ENCODE measurements around the gene BOD1L2. TPM values are rescaled to one million over a fixed set of nuclear protein-coding genes. Genes with fewer than 3 reads are reported as not detected.

BOD1L2 gene
- total and polyA plus RNA-seq, 7 experiments from 2014 or later = not detected

- Histone ChIP-seq H3K27ac (ENCODE audit: low read depth, low read length) (no peak overlapping the region), H3K27me3 (ENCODE audit: control insufficient read depth in 2 of 2, insufficient read depth in 2 of 2, low read length in 2 of 2) (no peaks in the 10 kb centered on the region), H3K4me3 (ENCODE audit: low read length) (no peak overlapping the region), H3K4me1 (ENCODE audit: control insufficient read depth in 2 of 2, insufficient read depth in 2 of 2, low read length in 2 of 2) (no peaks in the 10 kb centered on the region), H3K36me3 (ENCODE audit: control insufficient read depth in 2 of 3, insufficient read depth in 3 of 3, low read length in 3 of 3) (no peaks in the 10 kb centered on the region), H3K9me3 (ENCODE audit: control insufficient read depth in 2 of 3, low read length in 3 of 3) (peaks cover 0 to 33% (median 4%) of the 10 kb centered on the region in 3 experiments)
- Mint-ChIP-seq H3K9me3 (peaks cover 9 to 77% (median 27%) of the 10 kb centered on the region in 11 donors), H3K27ac (no peak overlapping the region), H3K27me3 (peaks cover 0 to 28% (median 19%) of the 10 kb centered on the region in 5 donors), H3K36me3 (peaks cover 0 to 17% (median 0%) of the 10 kb centered on the region in 5 donors), H3K4me3 (no peak overlapping the region), H3K4me1 (no peaks in the 10 kb centered on the region)
- intact Hi-C loops (cut with micrococcal nuclease) = no loop called here
- ChIA-PET POLR2A (no interaction called here), CTCF (no interaction called here)
- ATAC-seq = no peak
- no peak for DNase-seq
These were observed 38.5 kb downstream of the BOD1L2 start for GRCh38 chr18:57185434-57185833.

- ChIA-PET POLR2A (no interaction called here), CTCF (interaction anchor here (0.6 kb wide), 1 partner anchor 394 kb away, joined by 3 read pairs; no protein-coding TSS in a partner anchor)
- no peak for DNase-seq
- intact Hi-C loops (cut with micrococcal nuclease) = no loop called here
- Mint-ChIP-seq H3K36me3 (peaks cover 0 to 17% (median 0%) of the 10 kb centered on the region in 5 donors), H3K27ac (no peak overlapping the region), H3K27me3 (peaks cover 0 to 32% (median 19%) of the 10 kb centered on the region in 5 donors), H3K4me1 (no peaks in the 10 kb centered on the region), H3K9me3 (peaks cover 9 to 47% (median 23%) of the 10 kb centered on the region in 11 donors), H3K4me3 (no peak overlapping the region)
- Histone ChIP-seq H3K36me3 (ENCODE audit: control insufficient read depth in 2 of 3, insufficient read depth in 3 of 3, low read length in 3 of 3) (no peaks in the 10 kb centered on the region), H3K27me3 (ENCODE audit: control insufficient read depth in 2 of 2, insufficient read depth in 2 of 2, low read length in 2 of 2) (no peaks in the 10 kb centered on the region), H3K4me3 (ENCODE audit: low read length) (no peak overlapping the region), H3K4me1 (ENCODE audit: control insufficient read depth in 2 of 2, insufficient read depth in 2 of 2, low read length in 2 of 2) (no peaks in the 10 kb centered on the region), H3K27ac (ENCODE audit: low read depth, low read length) (no peak overlapping the region), H3K9me3 (ENCODE audit: control insufficient read depth in 2 of 3, low read length in 3 of 3) (peaks cover 0 to 26% (median 4%) of the 10 kb centered on the region in 3 experiments)
- no peak for ATAC-seq
These were observed 42.1 kb downstream of the BOD1L2 start for GRCh38 chr18:57188851-57189557.

- Mint-ChIP-seq H3K9me3 (peaks cover 8 to 39% (median 18%) of the 10 kb centered on the region in 11 donors), H3K4me1 (no peaks in the 10 kb centered on the region), H3K27me3 (peaks cover 0 to 41% (median 19%) of the 10 kb centered on the region in 5 donors), H3K36me3 (peaks cover 0 to 14% (median 0%) of the 10 kb centered on the region in 5 donors), H3K4me3 (no peak overlapping the region), H3K27ac (no peak overlapping the region)
- ATAC-seq = no peak
- H3K27me3 ChIP-seq (ENCODE audit: control insufficient read depth in 2 of 2, insufficient read depth in 2 of 2, low read length in 2 of 2) = no peaks in the 10 kb centered on the region
- H3K9me3 ChIP-seq (ENCODE audit: control insufficient read depth in 2 of 3, low read length in 3 of 3) = peaks cover 0 to 19% (median 4%) of the 10 kb centered on the region in 3 experiments
- ChIA-PET CTCF (no interaction called here), POLR2A (no interaction called here)
- intact Hi-C loops (cut with micrococcal nuclease) = no loop called here
- no peaks in the 10 kb centered on the region for H3K4me1 ChIP-seq (ENCODE audit: control insufficient read depth in 2 of 2, insufficient read depth in 2 of 2, low read length in 2 of 2)
- no peak overlapping the region for H3K4me3 ChIP-seq (ENCODE audit: low read length)
- H3K27ac ChIP-seq (ENCODE audit: low read depth, low read length) = no peak overlapping the region
- no peak for DNase-seq
- no peaks in the 10 kb centered on the region for H3K36me3 ChIP-seq (ENCODE audit: control insufficient read depth in 2 of 3, insufficient read depth in 3 of 3, low read length in 3 of 3)
These were observed 43.1 kb downstream of the BOD1L2 start for GRCh38 chr18:57190026-57190425.

GRCh38 chr18:57194070-57194469 is 47.2 kb downstream of the BOD1L2 start:
- Histone ChIP-seq H3K4me1 (ENCODE audit: control insufficient read depth in 2 of 2, insufficient read depth in 2 of 2, low read length in 2 of 2) (no peaks in the 10 kb centered on the region), H3K9me3 (ENCODE audit: control insufficient read depth in 2 of 3, low read length in 3 of 3) (no peaks in the 10 kb centered on the region), H3K27me3 (ENCODE audit: control insufficient read depth in 2 of 2, insufficient read depth in 2 of 2, low read length in 2 of 2) (no peaks in the 10 kb centered on the region), H3K27ac (ENCODE audit: low read depth, low read length) (no peak overlapping the region), H3K36me3 (ENCODE audit: control insufficient read depth in 2 of 3, insufficient read depth in 3 of 3, low read length in 3 of 3) (no peaks in the 10 kb centered on the region), H3K4me3 (ENCODE audit: low read length) (no peak overlapping the region)
- no peak for DNase-seq
- ATAC-seq = no peak
- CTCF ChIA-PET = no interaction called here
- intact Hi-C loops (cut with micrococcal nuclease) = no loop called here
- Mint-ChIP-seq H3K9me3 (peaks cover 0 to 8% (median 0%) of the 10 kb centered on the region in 11 donors), H3K36me3 (no peaks in the 10 kb centered on the region), H3K27me3 (peaks cover 0 to 44% (median 21%) of the 10 kb centered on the region in 5 donors), H3K27ac (no peak overlapping the region), H3K4me1 (no peaks in the 10 kb centered on the region), H3K4me3 (no peak overlapping the region)
- POLR2A ChIA-PET = no interaction called here

- CTCF ChIA-PET = no interaction called here
- Mint-ChIP-seq H3K27ac (no peak overlapping the region), H3K4me3 (no peak overlapping the region), H3K4me1 (no peaks in the 10 kb centered on the region), H3K36me3 (no peaks in the 10 kb centered on the region), H3K27me3 (peaks cover 0 to 44% (median 20%) of the 10 kb centered on the region in 5 donors), H3K9me3 (peaks cover 0 to 6% (median 0%) of the 10 kb centered on the region in 11 donors)
- ATAC-seq (no peak), DNase-seq (no peak)
- intact Hi-C loops (cut with micrococcal nuclease) = no loop called here
- H3K27ac ChIP-seq (ENCODE audit: low read depth, low read length) = no peak overlapping the region
- H3K36me3 ChIP-seq (ENCODE audit: control insufficient read depth in 2 of 3, insufficient read depth in 3 of 3, low read length in 3 of 3) = no peaks in the 10 kb centered on the region
- H3K4me3 ChIP-seq (ENCODE audit: low read length) = no peak overlapping the region
- H3K27me3 ChIP-seq (ENCODE audit: control insufficient read depth in 2 of 2, insufficient read depth in 2 of 2, low read length in 2 of 2) = no peaks in the 10 kb centered on the region
- no peaks in the 10 kb centered on the region for H3K4me1 ChIP-seq (ENCODE audit: control insufficient read depth in 2 of 2, insufficient read depth in 2 of 2, low read length in 2 of 2)
- no peaks in the 10 kb centered on the region for H3K9me3 ChIP-seq (ENCODE audit: control insufficient read depth in 2 of 3, low read length in 3 of 3)
- POLR2A ChIA-PET = no interaction called here
These were observed 47.7 kb downstream of the BOD1L2 start for GRCh38 chr18:57194622-57195021.

- no peaks in the 10 kb centered on the region for H3K4me1 Mint-ChIP-seq
- CTCF ChIA-PET = no interaction called here
These were observed 48.5 kb downstream of the BOD1L2 start for GRCh38 chr18:57195341-57195740.

GRCh38 chr18:57197261-57197660 is 50.4 kb downstream of the BOD1L2 start:
- Histone ChIP-seq H3K9me3 (ENCODE audit: control insufficient read depth in 2 of 3, low read length in 3 of 3) (no peaks in the 10 kb centered on the region), H3K36me3 (ENCODE audit: control insufficient read depth in 2 of 3, insufficient read depth in 3 of 3, low read length in 3 of 3) (no peaks in the 10 kb centered on the region), H3K27ac (ENCODE audit: low read depth, low read length) (no peak overlapping the region), H3K27me3 (ENCODE audit: control insufficient read depth in 2 of 2, insufficient read depth in 2 of 2, low read length in 2 of 2) (no peaks in the 10 kb centered on the region), H3K4me3 (ENCODE audit: low read length) (no peak overlapping the region), H3K4me1 (ENCODE audit: control insufficient read depth in 2 of 2, insufficient read depth in 2 of 2, low read length in 2 of 2) (no peaks in the 10 kb centered on the region)
- no peaks in the 10 kb centered on the region for H3K4me1 Mint-ChIP-seq
- ChIA-PET POLR2A (no interaction called here), CTCF (no interaction called here)
- no peak overlapping the region for H3K4me3 Mint-ChIP-seq
- H3K27me3 Mint-ChIP-seq = peaks cover 0 to 50% (median 27%) of the 10 kb centered on the region in 5 donors
- H3K36me3 Mint-ChIP-seq = no peaks in the 10 kb centered on the region
- H3K9me3 Mint-ChIP-seq = peaks cover 0 to 3% (median 0%) of the 10 kb centered on the region in 11 donors
- DNase-seq (no peak), ATAC-seq (no peak)
- intact Hi-C loops (cut with micrococcal nuclease) = no loop called here
- no peak overlapping the region for H3K27ac Mint-ChIP-seq

More at GRCh38 chr18:57195341-57195740, 48.5 kb downstream of the BOD1L2 start:
- no peak for ATAC-seq
- H3K9me3 ChIP-seq (ENCODE audit: control insufficient read depth in 2 of 3, low read length in 3 of 3) = no peaks in the 10 kb centered on the region
- no peaks in the 10 kb centered on the region for H3K4me1 ChIP-seq (ENCODE audit: control insufficient read depth in 2 of 2, insufficient read depth in 2 of 2, low read length in 2 of 2)
- Mint-ChIP-seq H3K36me3 (no peaks in the 10 kb centered on the region), H3K27ac (no peak overlapping the region), H3K9me3 (peaks cover 0 to 4% (median 0%) of the 10 kb centered on the region in 11 donors), H3K4me3 (no peak overlapping the region), H3K27me3 (peaks cover 0 to 42% (median 20%) of the 10 kb centered on the region in 5 donors)
- no peaks in the 10 kb centered on the region for H3K27me3 ChIP-seq (ENCODE audit: control insufficient read depth in 2 of 2, insufficient read depth in 2 of 2, low read length in 2 of 2)
- no peak overlapping the region for H3K27ac ChIP-seq (ENCODE audit: low read depth, low read length)
- H3K4me3 ChIP-seq (ENCODE audit: low read length) = no peak overlapping the region
- no peaks in the 10 kb centered on the region for H3K36me3 ChIP-seq (ENCODE audit: control insufficient read depth in 2 of 3, insufficient read depth in 3 of 3, low read length in 3 of 3)
- POLR2A ChIA-PET = no interaction called here
- no peak for DNase-seq
- intact Hi-C loops (cut with micrococcal nuclease) = no loop called here

All from naive thymus-derived CD4-positive, alpha-beta T cell (primary cell).